NCI-H2107 treated with DMSO at 0.1 percent for 48 hours (cell line): ENCODE results near the gene KRT4.

Source experiments
- DNase-seq: peaks from one replicate; lab custom pipeline; 2025; ENCODE audit not compliant: unreplicated experiment; lab: John Stamatoyannopoulos, UW

Gene KRT4

DNA sequence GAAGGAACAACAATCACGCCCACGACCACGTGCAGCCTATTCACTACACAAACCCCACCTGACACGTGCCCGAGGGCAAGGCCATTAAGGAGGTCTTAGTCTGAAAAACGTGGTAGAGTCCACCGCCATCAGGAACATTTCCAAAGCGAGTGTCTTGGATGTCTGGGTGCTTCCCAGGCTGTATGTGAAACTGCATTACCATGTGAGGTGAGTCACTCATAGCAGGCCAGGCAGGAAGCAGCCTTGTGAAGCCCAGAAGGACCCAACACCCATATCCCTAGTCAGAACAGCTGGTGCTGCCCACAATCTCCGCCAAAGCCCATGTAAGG is 23.5 kb upstream of the KRT4 start:
- DNase-seq = no peak

DNA sequence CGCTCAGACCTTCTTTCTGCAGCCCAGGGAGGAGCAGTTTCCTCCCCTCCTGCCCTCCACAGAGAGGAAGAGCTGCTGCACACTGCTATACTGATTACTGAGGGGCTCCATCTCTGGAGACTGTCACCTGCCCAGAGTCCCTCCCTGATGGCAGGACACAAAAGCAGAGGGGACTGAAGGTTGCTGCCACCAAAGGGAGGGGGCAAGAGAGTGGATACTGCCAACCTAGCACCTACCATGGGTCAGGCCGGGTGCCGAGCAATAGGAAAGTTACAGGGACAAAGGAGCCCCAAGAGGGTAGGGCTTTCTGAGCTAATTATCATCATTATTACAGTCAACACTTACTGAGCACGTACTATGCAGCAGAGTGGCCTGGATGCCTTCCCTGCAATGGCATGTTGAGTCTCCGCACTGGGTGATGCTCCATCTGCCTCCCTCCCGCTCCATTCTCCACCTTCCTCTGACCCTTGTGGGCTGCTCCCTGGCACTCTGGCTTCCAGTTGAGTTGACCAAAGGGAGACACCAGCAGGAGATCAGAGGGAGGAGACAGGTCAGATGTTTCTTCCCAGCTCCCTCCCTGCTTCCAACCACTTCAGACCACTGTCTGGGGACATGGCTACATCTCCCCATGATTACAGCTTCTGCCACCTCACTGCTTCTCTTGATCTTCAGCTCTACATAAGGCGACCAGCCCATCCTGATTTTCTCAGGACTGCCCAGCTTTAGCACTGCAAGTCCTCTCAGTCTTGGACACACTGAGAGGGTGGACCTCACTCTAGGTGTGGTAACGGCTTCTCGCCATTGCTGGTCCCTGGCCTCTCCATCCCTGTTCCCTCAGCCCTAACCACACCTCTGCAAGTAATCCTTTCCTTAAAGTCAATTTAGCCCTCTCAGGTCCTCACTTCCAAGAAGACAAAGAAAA is 22.8 kb upstream of the KRT4 start:
- no peak for DNase-seq

DNA sequence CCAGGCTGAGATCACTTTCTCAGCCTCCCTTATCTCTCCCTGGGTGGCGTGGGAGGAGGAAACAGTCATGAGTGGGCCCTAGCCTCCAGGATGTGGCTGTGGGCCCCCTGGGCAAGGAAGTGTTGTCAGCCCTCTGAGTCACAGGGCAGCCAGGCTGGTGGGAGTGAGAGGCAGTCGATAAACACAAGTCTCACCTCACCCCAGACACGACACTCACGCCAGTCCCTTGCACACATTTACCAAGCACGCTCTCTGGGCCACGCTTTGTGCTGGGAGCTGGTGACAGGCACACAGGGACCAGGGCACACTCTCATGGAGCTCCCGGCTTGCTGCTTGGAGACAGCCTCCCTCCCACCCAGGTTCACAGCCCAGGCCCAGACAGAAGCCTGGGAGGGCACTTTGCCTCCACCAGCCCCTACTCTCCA is 22.1 kb upstream of the KRT4 start:
- no peak for DNase-seq

DNA sequence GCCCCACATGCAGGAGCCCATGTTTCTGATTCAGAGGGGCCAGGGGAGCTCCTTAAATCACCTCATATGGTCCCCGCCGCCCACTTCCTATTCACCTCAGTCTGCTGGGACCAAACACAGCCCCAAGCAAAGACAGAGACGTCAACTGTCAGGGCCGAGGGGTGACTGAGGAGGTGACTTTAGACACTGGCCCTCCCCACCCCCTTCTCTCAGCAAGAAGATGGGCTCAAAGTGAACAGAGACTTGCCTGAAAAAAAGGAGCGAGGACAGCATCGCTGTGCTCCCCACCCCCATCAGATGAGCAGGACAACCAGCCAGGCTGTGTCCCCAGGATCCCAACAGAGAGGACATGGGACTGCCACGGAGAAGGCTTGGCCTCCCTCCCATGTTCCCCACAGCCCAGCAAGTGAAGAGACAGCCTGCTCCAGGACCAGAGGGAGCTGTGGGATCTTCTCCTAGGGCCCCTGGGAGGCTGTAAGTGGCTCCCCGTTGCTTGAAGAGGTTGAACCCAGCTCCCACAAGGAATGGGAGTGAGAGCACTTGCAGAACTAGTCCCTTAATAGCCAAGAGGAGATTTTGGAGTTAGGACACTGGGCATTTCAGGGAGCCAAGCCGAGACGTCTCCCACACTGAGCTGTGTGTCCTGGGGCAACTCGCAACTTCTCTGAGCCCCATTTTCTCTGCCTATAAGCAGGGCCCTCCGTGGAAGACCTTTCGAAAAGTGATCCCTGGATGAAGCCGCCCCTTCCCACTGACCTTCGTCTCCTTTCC is 21.5 kb upstream of the KRT4 start:
- no peak for DNase-seq

DNA sequence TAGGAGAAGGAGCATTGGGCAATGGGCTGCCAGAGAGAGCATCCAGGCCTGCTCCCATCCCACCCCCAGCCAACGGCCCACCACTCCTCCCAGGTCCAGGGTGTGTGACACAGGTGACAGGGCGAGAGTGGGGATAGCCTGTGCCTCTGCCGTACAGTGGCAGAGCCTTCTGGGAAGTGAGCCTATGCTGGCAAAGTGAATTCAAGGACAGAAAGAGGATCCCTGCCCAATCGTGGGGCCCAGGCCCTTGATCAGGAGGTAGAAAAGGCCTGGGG is 20.7 kb upstream of the KRT4 start:
- DNase-seq = no peak

DNA sequence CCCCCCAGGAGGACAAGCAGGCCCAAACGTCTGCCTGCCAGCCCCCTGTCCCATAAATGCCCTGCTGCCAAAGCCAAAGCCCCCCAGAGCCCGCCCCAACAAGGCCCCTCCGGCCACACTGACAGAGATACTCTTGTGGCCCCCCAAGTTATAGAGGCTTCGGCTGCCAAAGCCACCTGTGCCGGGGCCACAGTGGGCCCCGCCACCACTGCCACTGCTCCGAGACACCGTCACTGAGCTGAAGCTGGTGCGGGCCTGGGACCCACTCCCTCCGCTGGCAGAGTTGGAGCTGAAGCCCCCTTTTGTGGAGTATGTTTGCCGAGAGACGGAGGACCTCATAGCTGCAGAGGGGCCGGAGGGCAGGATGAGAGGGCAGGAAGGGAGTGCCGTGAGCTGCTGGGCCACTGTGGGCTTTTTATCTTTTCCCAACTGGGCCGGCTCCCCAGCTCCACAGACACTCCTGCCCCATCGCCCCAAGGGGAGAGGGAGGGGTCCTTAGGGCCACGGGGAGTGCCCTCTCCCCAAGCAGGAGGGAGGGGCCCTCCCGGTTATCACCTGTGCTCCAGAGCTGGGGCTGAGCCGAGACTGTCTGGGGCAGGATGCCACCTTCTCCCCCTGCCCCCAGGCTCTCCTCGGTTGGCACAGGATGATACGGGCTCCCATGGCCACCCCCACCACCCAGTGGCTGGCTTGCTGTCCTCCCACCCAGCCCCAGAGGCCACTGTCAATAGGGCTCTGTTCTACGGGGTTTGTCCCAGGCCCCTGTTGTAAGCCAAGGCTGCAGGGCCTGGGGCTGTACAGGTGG is 20.2 kb upstream of the KRT4 start, which contains the start of gene KRT79:
KRT79 (minus strand) TSS at position 390 of the 805 bp plus-strand sequence; CDS start at position 339, 51 bp downstream.
- no peak for DNase-seq

DNA sequence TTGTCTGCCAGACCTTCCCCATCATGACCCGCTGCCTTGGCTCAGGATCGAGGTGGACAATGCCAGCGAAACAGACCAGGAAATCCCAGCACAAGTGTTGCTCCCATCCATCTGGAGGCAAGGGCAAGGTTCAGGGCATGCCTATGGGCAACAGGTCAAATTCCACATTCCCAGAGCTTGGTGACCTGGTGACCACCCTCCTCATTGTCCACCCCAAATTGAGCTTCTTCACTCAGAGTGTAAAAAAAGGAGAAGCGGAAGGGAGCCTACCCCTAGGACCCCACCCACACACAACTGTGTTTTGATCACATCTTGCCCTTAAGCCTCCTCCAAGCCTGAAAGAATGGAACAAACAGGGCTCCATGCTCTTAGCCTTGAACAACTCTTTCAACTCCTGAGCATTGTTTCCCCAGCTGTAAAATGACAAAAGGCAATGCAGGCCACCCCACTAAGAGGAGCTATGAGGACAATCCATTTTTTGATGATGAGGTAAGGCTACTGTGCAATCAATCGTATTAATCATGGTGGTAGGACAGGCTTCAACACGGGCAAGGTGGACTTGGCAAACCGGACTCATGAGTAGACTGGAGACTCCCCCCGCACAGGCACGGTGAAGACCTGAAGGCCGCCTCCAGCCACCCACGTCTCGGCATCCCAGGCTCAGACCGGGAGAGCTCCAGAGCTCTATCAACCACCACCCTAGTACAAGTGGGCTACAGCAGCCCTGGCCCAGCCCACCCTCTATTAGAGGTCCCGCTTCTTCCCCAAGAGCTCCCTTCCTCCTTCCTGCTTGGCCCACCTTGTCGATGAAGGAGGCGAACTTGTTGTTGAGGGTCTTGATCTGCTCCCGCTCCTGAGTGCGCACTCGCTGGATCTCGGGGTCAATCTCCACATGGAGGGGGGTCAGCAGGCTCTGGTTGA is 19.3 kb upstream of the KRT4 start:
- DNase-seq = no peak

DNA sequence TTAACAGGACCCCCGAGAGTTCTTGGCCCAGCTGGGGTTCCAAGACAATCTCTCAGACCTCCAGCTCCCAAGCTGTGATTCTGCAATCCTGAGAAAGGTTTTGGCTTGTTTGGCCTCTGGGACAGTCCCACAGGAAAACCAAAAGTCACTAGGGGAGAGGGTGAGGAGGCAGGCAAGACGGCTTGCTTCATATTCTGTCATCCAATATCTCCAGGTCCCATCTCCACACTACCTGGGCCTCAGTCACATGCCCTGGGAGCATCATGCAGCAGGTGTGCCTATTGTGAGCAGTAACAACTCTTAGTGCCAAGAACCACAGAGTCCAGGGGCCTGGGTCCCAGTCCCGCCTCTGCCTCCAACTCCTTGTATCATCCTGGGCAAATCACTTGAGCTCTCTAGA is 18.5 kb upstream of the KRT4 start:
- no peak for DNase-seq

DNA sequence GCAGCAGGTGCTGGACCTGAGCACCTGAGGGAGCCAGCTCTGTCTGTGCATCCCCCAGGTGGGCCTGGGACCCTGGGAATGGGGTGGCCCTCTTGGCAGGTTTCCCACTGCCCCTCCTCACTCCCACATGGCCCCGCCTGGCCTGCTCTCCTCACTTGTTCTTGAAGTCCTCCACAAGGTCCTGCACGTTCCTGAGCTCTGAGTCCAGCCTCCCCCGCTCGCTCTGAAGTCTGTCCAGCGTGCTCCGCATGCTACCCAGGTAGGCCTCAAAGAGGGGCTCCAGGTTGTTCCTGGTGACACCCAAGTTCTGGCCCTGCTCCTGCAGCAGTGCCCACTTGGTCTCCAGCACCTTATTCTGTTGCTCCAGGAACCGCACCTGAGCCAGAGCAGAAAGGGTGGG is 17.3 kb upstream of the KRT4 start:
- DNase-seq = no peak

DNA sequence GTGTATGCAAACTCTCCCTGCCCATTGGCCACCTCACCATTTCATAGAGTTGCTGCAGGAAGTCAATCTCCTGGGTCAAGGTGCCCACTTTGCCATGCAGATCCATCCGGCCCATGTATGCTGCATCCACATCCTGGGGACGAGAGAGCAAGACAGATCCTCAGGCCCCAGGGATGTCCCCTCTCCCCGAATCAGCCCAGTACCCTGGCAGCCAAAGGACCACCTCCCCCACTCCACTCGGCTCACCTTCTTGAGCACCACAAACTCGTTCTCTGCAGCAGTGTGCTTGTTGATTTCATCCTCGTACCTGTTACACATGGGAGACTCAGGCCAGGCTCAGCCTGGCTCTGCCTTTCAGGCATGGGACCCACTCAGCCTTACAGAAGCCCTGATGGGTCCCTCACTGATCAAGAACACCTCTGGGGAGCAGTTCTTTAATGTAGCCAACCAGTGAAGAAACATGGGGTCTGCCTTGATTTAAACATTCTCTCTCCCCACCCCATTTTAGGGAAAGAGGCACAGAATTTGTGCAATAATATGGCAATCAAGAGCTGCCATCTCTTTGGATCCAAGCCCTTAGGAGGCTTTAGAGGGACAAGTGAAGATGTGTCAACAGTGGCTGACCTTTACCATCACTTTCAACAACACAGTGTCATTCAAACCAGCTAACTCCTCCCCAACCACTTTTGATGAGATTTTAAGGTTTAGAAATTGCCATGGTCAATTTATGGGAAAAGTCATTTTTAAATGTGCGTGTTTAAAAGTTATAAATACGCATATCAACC is 16.3 kb upstream of the KRT4 start:
- DNase-seq = no peak

DNA sequence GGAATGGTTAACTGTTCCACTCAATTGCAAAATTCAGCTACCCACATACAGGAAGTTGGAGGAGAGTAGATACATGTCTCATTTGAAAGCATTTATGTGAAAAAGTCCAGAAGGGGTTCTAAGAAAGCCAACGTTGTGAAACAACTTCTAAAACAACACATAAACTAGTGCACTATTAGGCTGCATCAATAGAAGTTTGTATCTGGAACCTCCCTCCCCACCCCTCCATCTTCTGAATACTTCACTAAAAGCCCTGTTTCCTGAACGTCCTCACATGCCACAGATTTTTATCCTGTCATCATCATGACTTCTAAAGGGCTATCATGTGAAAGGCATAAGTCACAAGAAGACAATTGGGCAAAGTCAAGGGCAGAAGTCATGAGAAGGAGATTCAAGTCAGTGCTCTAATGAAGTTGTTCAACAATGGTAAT is 14.7 kb upstream of the KRT4 start:
- DNase-seq = no peak

DNA sequence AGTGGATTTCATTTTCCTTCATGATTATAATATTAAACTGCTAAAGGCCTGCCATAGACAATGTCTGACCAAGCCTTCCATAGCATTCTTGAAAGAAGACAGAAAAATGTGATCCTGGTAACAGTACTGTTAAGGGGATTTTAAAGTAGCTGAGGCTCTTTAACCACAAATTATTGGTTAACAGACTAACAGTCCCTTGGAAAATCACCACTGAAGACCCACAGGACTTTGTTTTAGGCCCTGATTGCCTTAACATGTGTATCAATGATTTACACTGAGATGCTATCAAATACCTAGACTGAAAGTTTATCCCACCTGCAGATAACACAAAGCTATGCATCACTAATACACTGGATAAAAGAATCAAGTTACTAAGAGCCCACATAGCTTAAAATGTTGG is 14.2 kb upstream of the KRT4 start:
- no peak for DNase-seq

DNA sequence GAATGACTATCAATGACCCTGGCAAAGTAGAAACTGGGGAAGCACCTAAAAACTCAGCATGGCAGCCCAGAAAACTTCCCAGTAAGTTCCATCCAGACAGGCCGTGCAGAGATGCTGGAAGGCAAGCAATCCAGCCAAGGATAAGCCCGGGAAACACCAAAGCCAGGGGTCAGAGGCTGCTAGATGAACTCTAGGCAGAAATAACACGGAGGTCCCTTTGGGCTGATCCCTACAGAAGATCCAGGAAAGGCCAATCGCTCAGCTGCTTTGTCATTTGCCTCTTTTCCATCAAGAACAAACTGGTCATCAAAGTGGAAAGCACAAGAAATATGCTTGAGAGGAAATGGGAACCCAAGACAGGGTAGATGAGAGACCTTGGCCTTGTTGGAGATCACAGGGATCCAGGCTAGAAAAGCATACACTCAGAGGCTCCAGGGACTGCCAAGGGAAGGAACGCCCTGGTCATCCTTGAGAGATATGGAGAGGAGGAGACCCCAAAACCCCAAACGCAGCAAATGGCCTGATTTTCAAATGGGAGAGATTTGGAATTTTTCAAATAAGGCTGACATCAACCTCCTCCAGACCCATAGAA is 13.7 kb upstream of the KRT4 start:
- no peak for DNase-seq

DNA sequence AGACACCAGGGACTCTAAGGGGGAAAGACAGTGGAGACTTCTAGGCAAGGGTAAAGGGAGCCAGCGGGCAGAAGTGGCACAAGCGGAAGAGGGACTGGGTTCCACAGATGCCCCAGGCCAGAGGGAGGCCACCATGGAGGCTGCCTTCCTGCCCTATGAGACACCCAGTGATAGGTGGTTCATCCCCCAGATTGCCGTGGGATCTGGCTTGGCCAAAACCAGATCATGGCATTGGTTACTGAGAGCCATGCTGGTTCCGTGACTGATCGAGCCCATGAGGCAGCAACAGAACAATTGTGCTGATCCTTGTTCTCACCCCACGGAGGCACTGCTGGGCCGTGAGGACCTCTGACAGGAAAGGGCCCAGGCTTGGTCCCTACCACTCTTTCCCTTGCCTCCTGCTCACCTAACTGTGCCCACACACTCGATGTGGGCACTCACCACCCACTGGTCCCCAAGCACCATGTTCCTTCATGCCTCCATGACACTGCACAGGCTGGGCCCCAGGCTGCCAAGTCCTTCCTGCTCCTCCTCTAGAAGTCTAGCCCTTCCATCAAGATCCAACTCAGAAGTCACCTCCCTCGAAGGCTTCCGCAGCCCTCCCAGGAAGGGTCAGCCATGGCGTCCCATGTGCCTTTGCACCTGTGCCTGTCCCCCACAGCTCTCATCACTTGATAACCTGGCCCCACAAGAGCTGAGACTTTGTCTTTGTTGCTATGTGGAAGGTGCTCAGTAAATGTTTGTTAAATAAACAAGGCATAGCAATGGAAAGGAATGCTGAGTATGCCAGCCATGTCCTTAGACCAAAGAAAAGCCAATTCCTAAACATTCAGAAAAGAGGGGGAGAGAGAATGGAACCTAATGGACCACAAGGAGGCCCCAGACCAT is 12.9 kb upstream of the KRT4 start:
- no peak for DNase-seq

DNA sequence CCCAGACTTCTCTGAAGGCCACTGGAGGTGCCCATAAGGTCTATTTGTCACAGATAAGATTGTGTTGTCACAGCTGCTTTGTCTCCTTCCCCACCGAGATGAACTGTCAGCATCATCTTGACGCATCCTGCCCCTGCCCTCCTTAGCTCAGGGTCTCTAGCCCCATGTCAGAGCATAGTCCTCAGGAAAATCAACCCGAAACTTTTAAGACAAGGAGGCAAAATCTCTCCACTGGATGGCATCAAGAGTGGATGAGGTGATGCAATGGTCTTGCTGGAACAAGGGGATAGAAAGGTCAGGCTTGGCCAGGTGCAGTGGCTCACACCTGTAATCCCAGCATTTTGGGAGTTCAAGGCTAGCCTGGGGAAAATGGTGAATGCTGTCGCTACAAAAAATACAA is 12.0 kb upstream of the KRT4 start:
- no peak for DNase-seq

DNA sequence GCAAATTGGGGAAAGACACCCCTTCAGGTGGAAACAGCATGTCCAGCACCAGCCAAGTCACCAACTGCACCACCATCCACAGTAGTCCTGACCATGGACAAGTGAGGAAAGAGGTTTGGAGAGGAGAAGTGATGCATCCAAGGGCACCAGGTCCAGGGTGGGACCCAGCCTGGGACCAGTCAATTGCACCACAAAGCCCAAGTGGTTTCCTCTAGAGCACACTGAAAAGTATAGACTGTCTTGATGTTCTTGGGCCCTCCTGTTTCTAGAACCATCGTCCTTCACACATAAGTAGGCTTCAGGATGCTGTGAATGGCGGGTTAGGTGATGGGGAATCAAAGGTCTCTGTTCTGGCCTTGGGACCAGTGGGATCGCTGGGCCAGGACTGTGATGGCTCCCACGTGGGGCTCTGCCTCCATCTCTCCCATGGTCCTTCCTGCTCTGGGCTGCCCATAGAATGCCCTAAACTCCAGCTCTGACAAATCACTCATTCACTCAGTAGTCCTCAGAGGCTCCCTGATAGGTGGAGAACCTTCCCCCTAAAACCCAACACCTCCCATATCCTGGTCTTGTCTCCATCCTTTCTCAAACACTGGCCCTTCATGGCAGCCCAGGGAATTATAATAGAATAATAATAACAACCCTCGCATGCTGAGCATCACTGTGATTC is 11.0 kb upstream of the KRT4 start:
- no peak for DNase-seq

DNA sequence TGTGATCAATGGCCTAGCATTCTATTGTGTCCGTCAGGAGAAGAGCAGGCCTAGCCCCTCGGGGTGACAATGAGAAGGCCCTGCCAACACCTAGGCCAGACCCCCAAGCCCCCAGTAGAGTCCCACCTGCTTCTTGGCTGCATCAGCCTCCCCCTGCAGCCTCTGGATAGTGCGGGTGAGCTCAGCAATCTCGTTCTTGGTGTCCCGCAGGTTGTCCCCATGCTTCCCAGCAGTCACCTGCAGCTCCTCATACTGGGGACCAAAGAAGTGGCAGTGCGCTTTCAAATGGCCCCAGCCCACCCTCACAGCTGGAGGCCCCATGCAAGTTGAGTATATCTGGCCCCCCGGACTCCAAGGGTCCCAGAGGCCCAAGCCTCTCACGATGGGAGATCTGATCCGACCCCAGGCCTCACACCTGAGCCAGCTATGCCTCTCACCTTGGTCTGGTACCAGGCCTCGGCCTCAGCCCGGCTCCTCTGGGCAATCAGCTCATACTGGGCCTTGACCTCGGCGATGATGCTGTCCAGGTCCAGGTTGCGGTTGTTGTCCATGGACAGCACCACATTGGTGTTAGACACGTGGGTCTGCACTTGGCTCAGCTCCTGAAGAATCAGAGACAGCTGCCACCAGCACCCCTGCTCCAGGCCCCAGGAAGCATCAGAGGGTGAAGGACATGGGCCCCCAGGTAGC is 10.0 kb upstream of the KRT4 start:
- DNase-seq = no peak
